Epithelial cell of proximal tubule (primary cell): ENCODE measurements around the gene TEX53. TPM values are rescaled to one million over a fixed set of nuclear protein-coding genes. Genes with fewer than 3 reads are reported as not detected.

Source experiments
- DNase-seq: peaks from one replicate; pipeline ENCODE4 v3.0.0-alpha.2; 2011; ENCODE audit warnings: low read depth
- H3K4me3 ChIP-seq: 2 replicates; pipeline ENCODE4 v1.5.1; 2011; ENCODE audit warnings: low read depth, mild to moderate bottlenecking, low read length
- CTCF ChIP-seq: conservative IDR thresholded peaks from 2 replicates; pipeline ENCODE4 v1.5.1; 2012; ENCODE audit warnings: low read depth, mild to moderate bottlenecking, low read length
- total RNA-seq: library from RNA; depleted of rRNA; stranded (reverse); fragments of >200 nt; gene quantifications from 2 replicates; pipeline ENCODE4 v1.2.3, GENCODE V29; 2015

The TEX53 gene
- total RNA-seq, 1 donor from 2014 or later, result not detected

- H3K4me3 ChIP-seq, result no peak overlapping the region
- TF ChIP-seq CTCF, result no peak
- no peak for DNase-seq
Observed at GRCh38 chr9:114688909-114689610, 31.5 kb upstream of the TEX53 start.

GRCh38 chr9:114688379-114688778, 30.8 kb upstream of the TEX53 start:
- H3K4me3 ChIP-seq, result no peak overlapping the region
- TF ChIP-seq CTCF, result no peak
- no peak for DNase-seq

- no peak for DNase-seq
- no peak overlapping the region for H3K4me3 ChIP-seq
- TF ChIP-seq CTCF, result no peak
Observed at GRCh38 chr9:114687034-114687433, 29.4 kb upstream of the TEX53 start.

- TF ChIP-seq CTCF, result no peak
- H3K4me3 ChIP-seq, result no peak overlapping the region
- no peak for DNase-seq
Observed at GRCh38 chr9:114685951-114686350, 28.3 kb upstream of the TEX53 start.

GRCh38 chr9:114684036-114684435, 26.4 kb upstream of the TEX53 start:
- no peak for DNase-seq
- TF ChIP-seq CTCF, result no peak
- H3K4me3 ChIP-seq, result no peak overlapping the region

GRCh38 chr9:114682846-114683245, 25.2 kb upstream of the TEX53 start:
- H3K4me3 ChIP-seq, result no peak overlapping the region
- no peak for DNase-seq
- TF ChIP-seq CTCF, result no peak
